D721Med (cell line): ENCODE results near the gene P2RY11.
A peak's percentile ranks its signal among the peaks of the same experiment; 100 is the strongest.

Source experiments
- DNase-seq: peaks from one replicate; pipeline ENCODE4 v3.0.0; 2011; ENCODE audit warnings: low spot score; ENCODE audit not compliant: insufficient read length
- FAIRE-seq: peaks from 2 replicates; lab custom pipeline; 2011; peaks lifted over from hg19 to GRCh38; lab: Jason Lieb, UNC
- CTCF ChIP-seq: IDR thresholded peaks from 2 replicates; pipeline ENCODE4 v1.5.1; 2012; ENCODE audit warnings: mild to moderate bottlenecking, control low read depth; ENCODE audit not compliant: insufficient read depth; ENCODE audit errors: missing control alignments

P2RY11 gene

GRCh38 chr19:10078329-10078728 is 33.2 kb upstream of the P2RY11 start:
- FAIRE-seq (no peak), DNase-seq (no peak)
- no peak for TF ChIP-seq CTCF

GRCh38 chr19:10079031-10079453 is 32.5 kb upstream of the P2RY11 start:
- FAIRE-seq = no peak
- TF ChIP-seq CTCF = no peak

GRCh38 chr19:10083911-10084310 is 27.6 kb upstream of the P2RY11 start:
- no peak for TF ChIP-seq CTCF
- no peak for FAIRE-seq

More at GRCh38 chr19:10079031-10079453, 32.5 kb upstream of the P2RY11 start:
- DNase-seq = no peak

GRCh38 chr19:10084803-10085202 is 26.7 kb upstream of the P2RY11 start:
- no peak for TF ChIP-seq CTCF
- no peak for DNase-seq
- no peak for FAIRE-seq

More at GRCh38 chr19:10083911-10084310, 27.6 kb upstream of the P2RY11 start:
- no peak for DNase-seq

GRCh38 chr19:10085641-10086590 is 25.6 kb upstream of the P2RY11 start, which contains the start of gene SHFL:
SHFL (plus strand) TSS chr19:10086317; CDS start chr19:10086428, 111 bp downstream.
- peak; percentile 46 for DNase-seq
- FAIRE-seq = no peak
- TF ChIP-seq CTCF = no peak

GRCh38 chr19:10086591-10087192 is 24.8 kb upstream of the P2RY11 start:
- DNase-seq = no peak
- TF ChIP-seq CTCF = no peak
- no peak for FAIRE-seq
